ENCODE results near the gene SLC25A45.

The SLC25A45 gene

GRCh38 chr11:65330544-65330943 lies 51.9 kb downstream of the SLC25A45 start:
- TF ChIP-seq CTCF (IDR thresholded peaks at IDR 0.05; ENCODE audit: control insufficient read depth, extremely low read depth, insufficient read depth), result no peak
- no peak for DNase-seq (ENCODE audit: low read depth)
- H3K4me3 ChIP-seq (ENCODE audit: low read depth, low read length), result no peak overlapping the region

GRCh38 chr11:65329944-65330403 lies 52.5 kb downstream of the SLC25A45 start:
- peak; percentile 73 for TF ChIP-seq CTCF (IDR thresholded peaks at IDR 0.05; ENCODE audit: control insufficient read depth, extremely low read depth, insufficient read depth)
- peak; percentile 73 for DNase-seq (ENCODE audit: low read depth)
- no peak overlapping the region for H3K4me3 ChIP-seq (ENCODE audit: low read depth, low read length)

GRCh38 chr11:65329478-65329877 lies 53.0 kb downstream of the SLC25A45 start:
- TF ChIP-seq CTCF (IDR thresholded peaks at IDR 0.05; ENCODE audit: control insufficient read depth, extremely low read depth, insufficient read depth), result no peak
- no peak overlapping the region for H3K4me3 ChIP-seq (ENCODE audit: low read depth, low read length)
- no peak for DNase-seq (ENCODE audit: low read depth)

DNA sequence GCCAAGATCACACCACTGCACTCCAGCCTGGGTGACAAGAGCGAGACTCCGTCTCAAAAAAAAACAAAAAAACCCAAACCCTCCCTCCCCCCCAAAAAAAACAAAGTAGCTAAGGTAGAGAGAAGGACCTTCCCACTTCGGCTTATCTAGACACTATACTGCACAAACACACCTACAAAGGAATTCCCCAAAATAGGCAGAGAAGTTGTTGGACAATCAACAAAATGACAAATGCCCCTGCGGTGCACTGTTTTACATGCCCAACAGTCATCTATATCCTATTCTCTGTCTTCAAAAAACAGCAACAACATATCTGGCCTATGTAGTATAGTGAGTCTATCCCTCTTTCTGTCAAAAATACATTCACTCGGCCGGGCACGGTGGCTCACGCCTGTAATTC lies 55.4 kb downstream of the SLC25A45 start:
- no peak overlapping the region for H3K4me3 ChIP-seq (ENCODE audit: low read depth, low read length)
- TF ChIP-seq CTCF (IDR thresholded peaks at IDR 0.05; ENCODE audit: control insufficient read depth, extremely low read depth, insufficient read depth), result no peak
- no peak for DNase-seq (ENCODE audit: low read depth)

- no peak for TF ChIP-seq CTCF (IDR thresholded peaks at IDR 0.05; ENCODE audit: control insufficient read depth, extremely low read depth, insufficient read depth)
- no peak overlapping the region for H3K4me3 ChIP-seq (ENCODE audit: low read depth, low read length)
- no peak for DNase-seq (ENCODE audit: low read depth)
Observed at GRCh38 chr11:65325435-65325834, 57.0 kb downstream of the SLC25A45 start.

Measured in LNCaP clone FGC (cell line).